ENCODE data around the gene LAG3. TPM values are rescaled to one million over a fixed set of nuclear protein-coding genes. Genes with fewer than 3 reads are reported as not detected.

The LAG3 gene
- total and polyA plus RNA-seq, 10 of the 15 experiments (the other 5 are each of a cell fraction or from before 2014, with no cell fraction given) = 0.52 to 4.2 (median 1.0) TPM; not detected in 1

- Histone ChIP-seq H3K4me3 (no peak overlapping the region), H3K4me1 (ENCODE audit: control insufficient read depth, insufficient read depth, low read length) (peaks cover 4% of the 10 kb centered on the region), H3K79me2 (ENCODE audit: control insufficient read depth, insufficient read depth, low read length) (no peaks in the 10 kb centered on the region), H3K36me3 (ENCODE audit: control insufficient read depth in 2 of 2, insufficient read depth in 2 of 2, low read length in 1 of 2) (no peaks in the 10 kb centered on the region), H3K9ac (ENCODE audit: control insufficient read depth, insufficient read depth, low read length) (no peak overlapping the region), H3K4me2 (ENCODE audit: control insufficient read depth, insufficient read depth) (no peak overlapping the region), H3K27ac (ENCODE audit: control insufficient read depth, insufficient read depth) (no peak overlapping the region), H4K20me1 (ENCODE audit: control insufficient read depth, insufficient read depth) (no peaks in the 10 kb centered on the region), H3K9me3 (replicated peaks; ENCODE audit: control insufficient read depth, insufficient read depth, low read length) (no peaks in the 10 kb centered on the region), H2AFZ (ENCODE audit: control insufficient read depth, low read depth, low read length) (no peak overlapping the region), H3K27me3 (replicated peaks in 1 of 2; ENCODE audit: control insufficient read depth in 2 of 2, insufficient read depth in 2 of 2, low read length in 1 of 2) (peaks cover 28 to 35% of the 10 kb centered on the region in 2 experiments)
- intact Hi-C loops (cut with micrococcal nuclease; ENCODE audit: unreplicated experiment) = loop anchor here (5.0 kb wide), 1 partner anchor 90 kb away; no protein-coding TSS in a partner anchor
- FAIRE-seq (no peak), ATAC-seq (no peak), DNase-seq (ENCODE audit: low read depth, low spot score) (no peak)
- POLR2A ChIA-PET = interaction anchor here (1.3 kb wide), 1 partner anchor 192 kb away, joined by 3 read pairs; no protein-coding TSS in a partner anchor
- SMC1A ChIA-PET (ENCODE audit: uncharacterized antibody, unreplicated experiment) = interaction anchor here (4.8 kb wide), 1 partner anchor 74 kb away, joined by 23 read pairs; the partner anchor contains the start of gene MLF2
- WGBS (ENCODE audit: insufficient coverage, insufficient replicate concordance, low lambda C conversion rate, missing lambda C conversion rate) = 34% methylated on average over 21 of the region's 22 CpGs
- CTCF ChIA-PET = interaction anchor here (0.7 to 5.1 kb wide), 13 partner anchors 7 to 134 kb away, joined by 3 to 71 read pairs (median 4); partner anchors contain the start of genes MLF2 and SPSB2
- RAD21 ChIA-PET (ENCODE audit: unreplicated experiment) = interaction anchor here (0.5 to 4.2 kb wide), 3 partner anchors 18 to 138 kb away, joined by 3 to 25 read pairs (median 5); partner anchors contain the start of genes MLF2 and ZNF384
- in situ Hi-C loops (cut with MboI) = loop anchor here (5.0 kb wide), 1 partner anchor 75 kb away; the partner anchor contains the start of gene MLF2
- BruUV-seq (replicated peaks) = no TSS peak
- no peak for TF ChIP-seq CREM (IDR thresholded peaks at IDR 0.05; ENCODE audit: low read depth)
- peak; percentile 72; the same call in 1 of the 2 replicates for TF ChIP-seq BMI1 (IDR thresholded peaks at IDR 0.05; ENCODE audit: borderline replicate concordance)
Observed at GRCh38 chr12:6826734-6827436, 54.6 kb downstream of the LAG3 start.

- no peak for DNase-seq (ENCODE audit: low read depth, low spot score)
- Histone ChIP-seq H3K36me3 (ENCODE audit: control insufficient read depth in 2 of 2, insufficient read depth in 2 of 2, low read length in 1 of 2) (no peaks in the 10 kb centered on the region), H3K79me2 (ENCODE audit: control insufficient read depth, insufficient read depth, low read length) (no peaks in the 10 kb centered on the region), H3K4me1 (ENCODE audit: control insufficient read depth, insufficient read depth, low read length) (peaks cover 4% of the 10 kb centered on the region), H3K27me3 (replicated peaks in 1 of 2; ENCODE audit: control insufficient read depth in 2 of 2, insufficient read depth in 2 of 2, low read length in 1 of 2) (peaks cover 25 to 30% of the 10 kb centered on the region in 2 experiments), H2AFZ (ENCODE audit: control insufficient read depth, low read depth, low read length) (no peak overlapping the region), H4K20me1 (ENCODE audit: control insufficient read depth, insufficient read depth) (no peaks in the 10 kb centered on the region), H3K9ac (ENCODE audit: control insufficient read depth, insufficient read depth, low read length) (no peak overlapping the region), H3K4me2 (ENCODE audit: control insufficient read depth, insufficient read depth) (no peak overlapping the region), H3K4me3 (no peak overlapping the region), H3K9me3 (replicated peaks; ENCODE audit: control insufficient read depth, insufficient read depth, low read length) (no peaks in the 10 kb centered on the region), H3K27ac (ENCODE audit: control insufficient read depth, insufficient read depth) (no peak overlapping the region)
- peak in 1 of 2 experiments; percentile 38; a peak in 1 of 3 replicates for TF ChIP-seq EGR1 (IDR thresholded peaks at IDR 0.05; ENCODE audit: borderline replicate concordance in 1 of 2, low read depth in 2 of 2, low read length in 2 of 2)
- TF ChIP-seq ZZZ3 (IDR thresholded peaks at IDR 0.05; ENCODE audit: control insufficient read depth, insufficient read length, low read depth) = no peak
- no peak; the same call in 2 of the 3 replicates for ATAC-seq
- WGBS (ENCODE audit: insufficient coverage, insufficient replicate concordance, low lambda C conversion rate, missing lambda C conversion rate) = 11% methylated on average over 8 of the region's 8 CpGs
- ChIA-PET POLR2A (no interaction called here), CTCF (interaction anchor here (3.3 to 5.1 kb wide), 2 partner anchors 51 to 74 kb away, joined by 13 to 71 read pairs; partner anchors contain the start of gene MLF2), RAD21 (ENCODE audit: unreplicated experiment) (interaction anchor here (4.2 kb wide), 1 partner anchor 74 kb away, joined by 25 read pairs; the partner anchor contains the start of gene MLF2), SMC1A (ENCODE audit: uncharacterized antibody, unreplicated experiment) (interaction anchor here (4.8 kb wide), 1 partner anchor 74 kb away, joined by 23 read pairs; the partner anchor contains the start of gene MLF2)
- FAIRE-seq = no peak
- intact Hi-C loops (cut with micrococcal nuclease; ENCODE audit: unreplicated experiment) (loop anchor here (5.0 kb wide), 1 partner anchor 90 kb away; no protein-coding TSS in a partner anchor), in situ Hi-C loops (cut with MboI) (loop anchor here (5.0 kb wide), 1 partner anchor 75 kb away; the partner anchor contains the start of gene MLF2)
- no TSS peak for BruUV-seq (replicated peaks)
Observed at GRCh38 chr12:6827437-6827911, 55.2 kb downstream of the LAG3 start.

Other genes with a start within 250 kb of the LAG3 start
Only the 7 nearest of the 29 such genes appear.
- gene COPS7A, start 48.5 kb upstream of the LAG3 start, total RNA-seq (2014; rRNA removed) = 53.6 and 56.3 TPM in 2 replicates
- 26.8 and 28.8 TPM in 2 replicates for gene COPS7A, start 48.5 kb upstream of the LAG3 start, total RNA-seq (2014; rRNA removed; fragmentation: Illumina TruSeq; extraction: Trizol)
- gene COPS7A, start 48.5 kb upstream of the LAG3 start, total RNA-seq (2021) = 42.1 and 48.4 TPM in 2 replicates
- 43.5 and 70.9 TPM in 2 replicates for gene COPS7A, start 48.5 kb upstream of the LAG3 start, polyA plus RNA-seq (2011; rRNA removed)
- 43.5 and 45.0 TPM in 2 replicates for gene COPS7A, start 48.5 kb upstream of the LAG3 start, polyA plus RNA-seq (2014; fragmentation: Illumina TruSeq; extraction: Trizol)
- 10 to 100 TPM; 25.7 to 26.1 TPM for gene COPS7A, start 48.5 kb upstream of the LAG3 start, polyA plus RNA-seq (2014; fragmentation: Nextera tagmentation; extraction: Ambion mirVana)
- 55.3 and 61.7 TPM in 2 replicates for gene COPS7A, start 48.5 kb upstream of the LAG3 start, polyA plus RNA-seq (2014; rRNA removed)
- gene COPS7A, start 48.5 kb upstream of the LAG3 start, polyA plus RNA-seq (2016; fragmentation: Nextera tagmentation; extraction: Ambion mirVana) = 10 to 100 TPM; 67.9 to 74.0 TPM
- gene MLF2, start 19.4 kb upstream of the LAG3 start, total RNA-seq (2014; rRNA removed) = 131 and 139 TPM in 2 replicates
- gene MLF2, start 19.4 kb upstream of the LAG3 start, total RNA-seq (2014; rRNA removed; fragmentation: Illumina TruSeq; extraction: Trizol) = 59.2 and 63.4 TPM in 2 replicates
- gene MLF2, start 19.4 kb upstream of the LAG3 start, total RNA-seq (2021) = 125 and 129 TPM in 2 replicates
- gene MLF2, start 19.4 kb upstream of the LAG3 start, polyA plus RNA-seq (2011; rRNA removed) = 122 and 172 TPM in 2 replicates
- 91.6 and 111 TPM in 2 replicates for gene MLF2, start 19.4 kb upstream of the LAG3 start, polyA plus RNA-seq (2014; fragmentation: Illumina TruSeq; extraction: Trizol)
- gene MLF2, start 19.4 kb upstream of the LAG3 start, polyA plus RNA-seq (2014; fragmentation: Nextera tagmentation; extraction: Ambion mirVana) = 10 to 100 TPM; 13.5 to 21.5 TPM
- 170 and 181 TPM in 2 replicates for gene MLF2, start 19.4 kb upstream of the LAG3 start, polyA plus RNA-seq (2014; rRNA removed)
- gene MLF2, start 19.4 kb upstream of the LAG3 start, polyA plus RNA-seq (2016; fragmentation: Nextera tagmentation; extraction: Ambion mirVana) = 100 to 1,000 TPM; 222 TPM
- 20.7 and 23.1 TPM in 2 replicates for gene PTMS, start 6.2 kb upstream of the LAG3 start, total RNA-seq (2014; rRNA removed)
- gene PTMS, start 6.2 kb upstream of the LAG3 start, total RNA-seq (2014; rRNA removed; fragmentation: Illumina TruSeq; extraction: Trizol) = 31.8 and 34.0 TPM in 2 replicates
- 127 and 131 TPM in 2 replicates for gene PTMS, start 6.2 kb upstream of the LAG3 start, total RNA-seq (2021)
- 29.0 and 51.2 TPM in 2 replicates for gene PTMS, start 6.2 kb upstream of the LAG3 start, polyA plus RNA-seq (2011; rRNA removed)
- 41.3 and 90.6 TPM in 2 replicates for gene PTMS, start 6.2 kb upstream of the LAG3 start, polyA plus RNA-seq (2014; fragmentation: Illumina TruSeq; extraction: Trizol)
- gene PTMS, start 6.2 kb upstream of the LAG3 start, polyA plus RNA-seq (2014; fragmentation: Nextera tagmentation; extraction: Ambion mirVana) = 1 to 10 TPM; 2.1 to 4.5 TPM
- 46.5 and 47.5 TPM in 2 replicates for gene PTMS, start 6.2 kb upstream of the LAG3 start, polyA plus RNA-seq (2014; rRNA removed)
- 10 to 100 TPM in 1 of 2 experiments, 1 to 10 TPM in 1; 4.9 to 27.8 TPM for gene PTMS, start 6.2 kb upstream of the LAG3 start, polyA plus RNA-seq (2016; fragmentation: Nextera tagmentation; extraction: Ambion mirVana)
- 0.40 and 0.49 TPM in 2 replicates for gene CD4, start 17.0 kb downstream of the LAG3 start, total RNA-seq (2014; rRNA removed)
- gene CD4, start 17.0 kb downstream of the LAG3 start, total RNA-seq (2014; rRNA removed; fragmentation: Illumina TruSeq; extraction: Trizol) = 0.60 and 0.81 TPM in 2 replicates
- 1.6 and 1.8 TPM in 2 replicates for gene CD4, start 17.0 kb downstream of the LAG3 start, total RNA-seq (2021)
- 0.27 and 0.29 TPM in 2 replicates for gene CD4, start 17.0 kb downstream of the LAG3 start, polyA plus RNA-seq (2011; rRNA removed)
- gene CD4, start 17.0 kb downstream of the LAG3 start, polyA plus RNA-seq (2014; fragmentation: Illumina TruSeq; extraction: Trizol) = 1.5 and 2.4 TPM in 2 replicates
- gene CD4, start 17.0 kb downstream of the LAG3 start, polyA plus RNA-seq (2014; fragmentation: Nextera tagmentation; extraction: Ambion mirVana) = under 1 TPM; 0.49 to 0.85 TPM
- 0.85 and 1.3 TPM in 2 replicates for gene CD4, start 17.0 kb downstream of the LAG3 start, polyA plus RNA-seq (2014; rRNA removed)
- gene CD4, start 17.0 kb downstream of the LAG3 start, polyA plus RNA-seq (2016; fragmentation: Nextera tagmentation; extraction: Ambion mirVana) = under 1 TPM; 0.24 to 0.57 TPM
- gene GPR162, start 49.3 kb downstream of the LAG3 start, total RNA-seq (2014; rRNA removed) = not detected in 2 replicates
- not detected in 2 replicates for gene GPR162, start 49.3 kb downstream of the LAG3 start, total RNA-seq (2014; rRNA removed; fragmentation: Illumina TruSeq; extraction: Trizol)
- gene GPR162, start 49.3 kb downstream of the LAG3 start, total RNA-seq (2021) = not detected in 2 replicates
- 0.09 TPM in 1 of 2 replicates, not detected in the other for gene GPR162, start 49.3 kb downstream of the LAG3 start, polyA plus RNA-seq (2011; rRNA removed)
- gene GPR162, start 49.3 kb downstream of the LAG3 start, polyA plus RNA-seq (2014; fragmentation: Illumina TruSeq; extraction: Trizol) = not detected in 2 replicates
- gene GPR162, start 49.3 kb downstream of the LAG3 start, polyA plus RNA-seq (2014; fragmentation: Nextera tagmentation; extraction: Ambion mirVana) = not detected
- gene GPR162, start 49.3 kb downstream of the LAG3 start, polyA plus RNA-seq (2014; rRNA removed) = not detected in 2 replicates
- gene GPR162, start 49.3 kb downstream of the LAG3 start, polyA plus RNA-seq (2016; fragmentation: Nextera tagmentation; extraction: Ambion mirVana) = not detected
- not detected in 2 replicates for gene P3H3, start 55.9 kb downstream of the LAG3 start, total RNA-seq (2014; rRNA removed)
- not detected in 2 replicates for gene P3H3, start 55.9 kb downstream of the LAG3 start, total RNA-seq (2014; rRNA removed; fragmentation: Illumina TruSeq; extraction: Trizol)
- gene P3H3, start 55.9 kb downstream of the LAG3 start, total RNA-seq (2021) = 0.13 and 0.21 TPM in 2 replicates
- gene P3H3, start 55.9 kb downstream of the LAG3 start, polyA plus RNA-seq (2011; rRNA removed) = 0.05 TPM in 1 of 2 replicates, not detected in the other
- gene P3H3, start 55.9 kb downstream of the LAG3 start, polyA plus RNA-seq (2014; fragmentation: Illumina TruSeq; extraction: Trizol) = 0.03 TPM in 1 of 2 replicates, not detected in the other
- gene P3H3, start 55.9 kb downstream of the LAG3 start, polyA plus RNA-seq (2014; fragmentation: Nextera tagmentation; extraction: Ambion mirVana) = not detected
- gene P3H3, start 55.9 kb downstream of the LAG3 start, polyA plus RNA-seq (2014; rRNA removed) = 0.23 TPM in 1 of 2 replicates, not detected in the other
- gene P3H3, start 55.9 kb downstream of the LAG3 start, polyA plus RNA-seq (2016; fragmentation: Nextera tagmentation; extraction: Ambion mirVana) = not detected
- gene GNB3, start 68.4 kb downstream of the LAG3 start, total RNA-seq (2014; rRNA removed) = 0.23 and 0.33 TPM in 2 replicates
- 0.23 and 0.58 TPM in 2 replicates for gene GNB3, start 68.4 kb downstream of the LAG3 start, total RNA-seq (2014; rRNA removed; fragmentation: Illumina TruSeq; extraction: Trizol)
- gene GNB3, start 68.4 kb downstream of the LAG3 start, total RNA-seq (2021) = 0.16 and 0.46 TPM in 2 replicates
- gene GNB3, start 68.4 kb downstream of the LAG3 start, polyA plus RNA-seq (2011; rRNA removed) = 0.05 and 0.12 TPM in 2 replicates
- 0.16 and 0.38 TPM in 2 replicates for gene GNB3, start 68.4 kb downstream of the LAG3 start, polyA plus RNA-seq (2014; fragmentation: Illumina TruSeq; extraction: Trizol)
- under 1 TPM; 0.18 to 0.24 TPM for gene GNB3, start 68.4 kb downstream of the LAG3 start, polyA plus RNA-seq (2014; fragmentation: Nextera tagmentation; extraction: Ambion mirVana)
- gene GNB3, start 68.4 kb downstream of the LAG3 start, polyA plus RNA-seq (2014; rRNA removed) = 0.46 and 0.55 TPM in 2 replicates
- gene GNB3, start 68.4 kb downstream of the LAG3 start, polyA plus RNA-seq (2016; fragmentation: Nextera tagmentation; extraction: Ambion mirVana) = 1 to 10 TPM in 1 of 2 experiments, under 1 TPM in 1; 0.33 to 1.1 TPM

Data from GM12878 (cell line).